Testis (tissue), 3 donors: ENCODE data around the gene ABHD12. TPM values are rescaled to one million over a fixed set of nuclear protein-coding genes. Genes with fewer than 3 reads are reported as not detected.

ENCODE experiments used
- DNase-seq: peaks from one replicate; pipeline ENCODE4 v3.0.0-alpha.2; 2019
- H3K27ac ChIP-seq, 2 donors: fragments of 200-600 bp; sonication (generic); one replicate each; pipeline ENCODE4 v1.5.1; 2019
- H3K27me3 ChIP-seq: fragments of 200-600 bp; sonication (generic); one replicate; pipeline ENCODE4 v1.5.1; 2019
- H3K36me3 ChIP-seq: fragments of 200-600 bp; sonication (generic); one replicate; pipeline ENCODE4 v1.5.1; 2017; ENCODE audit warnings: low read depth; ENCODE audit errors: missing control alignments
- H3K4me1 ChIP-seq: fragments of 200-600 bp; sonication (generic); one replicate; pipeline ENCODE4 v1.5.1; 2019
- H3K4me3 ChIP-seq, 2 donors: fragments of 200-600 bp; sonication (generic); one replicate each; pipeline ENCODE4 v1.5.1; 2017 to 2019
- H3K9me3 ChIP-seq: fragments of 200-600 bp; sonication (generic); one replicate; pipeline ENCODE4 v1.5.1; 2017
- POLR2A ChIP-seq: fragments of 450-650 bp; IDR thresholded peaks from one replicate; pipeline ENCODE4 v1.6.1; 2017; ENCODE audit warnings: antibody characterized with exemption, mild to moderate bottlenecking, moderate library complexity
- WGBS, 2 donors: methylation state at CpG; one replicate each; pipeline ENCODE4 v1.1.5; 2018; 5-methylcytosine and 5-hydroxymethylcytosine counted together
- intact Hi-C: fragments of 100-400 bp; cut with DNase I; formaldehyde crosslinking; loops from one replicate; pipeline ENCODE4 v1.15.1; 2023; ENCODE audit warnings: low total_unique reads
- polyA plus RNA-seq: library from polyadenylated mRNA; stranded (reverse); fragments of 350-450 nt; fragmentation: Illumina TruSeq; extraction: RNeasy Lipid Tissue Mini Kit (QIAGEN cat#74804); gene quantifications from one replicate; pipeline ENCODE4 v1.2.3, GENCODE V29; 2014; ENCODE audit warnings: low read depth, low replicate concordance; ENCODE audit not compliant: insufficient read depth
- total RNA-seq, 2 donors: library from RNA; depleted of rRNA; stranded (reverse); fragments of >200 nt; gene quantifications; one replicate each; pipeline ENCODE4 v1.2.3, GENCODE V29; 2016
- TF ChIP-seq, protein P1 (sequence below), 3 experiments: fragments of 450-650 bp in 2 of 3; fragments of 200-600 bp in 1 of 3; sonication (generic) in 1 of 3; IDR thresholded peaks; one replicate each; pipeline ENCODE4 v1.5.1; 2016 to 2019; ENCODE audit warnings: antibody characterized with exemption in 3 of 3, mild to moderate bottlenecking in 2 of 3, moderate library complexity in 1 of 3

ABHD12 gene
- total and polyA plus RNA-seq, 3 donors from 2014 or later, result 40.8 to 51.5 (median 47.5) TPM

GRCh38 chr20:25308083-25308491 is 82.5 kb downstream of the ABHD12 start:
- Histone ChIP-seq H3K27ac (no peak overlapping the region), H3K4me3 (no peak overlapping the region), H3K9me3 (no peaks in the 10 kb centered on the region), H3K36me3 (no peaks in the 10 kb centered on the region), H3K4me1 (peaks cover 21% of the 10 kb centered on the region), H3K27me3 (no peaks in the 10 kb centered on the region)
- TF ChIP-seq, protein P1, sequence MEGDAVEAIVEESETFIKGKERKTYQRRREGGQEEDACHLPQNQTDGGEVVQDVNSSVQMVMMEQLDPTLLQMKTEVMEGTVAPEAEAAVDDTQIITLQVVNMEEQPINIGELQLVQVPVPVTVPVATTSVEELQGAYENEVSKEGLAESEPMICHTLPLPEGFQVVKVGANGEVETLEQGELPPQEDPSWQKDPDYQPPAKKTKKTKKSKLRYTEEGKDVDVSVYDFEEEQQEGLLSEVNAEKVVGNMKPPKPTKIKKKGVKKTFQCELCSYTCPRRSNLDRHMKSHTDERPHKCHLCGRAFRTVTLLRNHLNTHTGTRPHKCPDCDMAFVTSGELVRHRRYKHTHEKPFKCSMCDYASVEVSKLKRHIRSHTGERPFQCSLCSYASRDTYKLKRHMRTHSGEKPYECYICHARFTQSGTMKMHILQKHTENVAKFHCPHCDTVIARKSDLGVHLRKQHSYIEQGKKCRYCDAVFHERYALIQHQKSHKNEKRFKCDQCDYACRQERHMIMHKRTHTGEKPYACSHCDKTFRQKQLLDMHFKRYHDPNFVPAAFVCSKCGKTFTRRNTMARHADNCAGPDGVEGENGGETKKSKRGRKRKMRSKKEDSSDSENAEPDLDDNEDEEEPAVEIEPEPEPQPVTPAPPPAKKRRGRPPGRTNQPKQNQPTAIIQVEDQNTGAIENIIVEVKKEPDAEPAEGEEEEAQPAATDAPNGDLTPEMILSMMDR (IDR thresholded peaks at IDR 0.05), result no peak
- no peak for TF ChIP-seq POLR2A
- intact Hi-C loops, result no loop called here
- no peak for DNase-seq
- 94 to 96% methylated on average over 13 of the region's 13 CpGs for WGBS, 2 donors

GRCh38 chr20:25306991-25307903 is 83.4 kb downstream of the ABHD12 start:
- TF ChIP-seq, protein P1 (IDR thresholded peaks at IDR 0.05), result no peak
- no peak for TF ChIP-seq POLR2A
- H3K27me3 ChIP-seq, result no peaks in the 10 kb centered on the region
- 84 to 96% methylated on average over 8 to 10 of the region's 10 CpGs for WGBS, 2 donors

DNA sequence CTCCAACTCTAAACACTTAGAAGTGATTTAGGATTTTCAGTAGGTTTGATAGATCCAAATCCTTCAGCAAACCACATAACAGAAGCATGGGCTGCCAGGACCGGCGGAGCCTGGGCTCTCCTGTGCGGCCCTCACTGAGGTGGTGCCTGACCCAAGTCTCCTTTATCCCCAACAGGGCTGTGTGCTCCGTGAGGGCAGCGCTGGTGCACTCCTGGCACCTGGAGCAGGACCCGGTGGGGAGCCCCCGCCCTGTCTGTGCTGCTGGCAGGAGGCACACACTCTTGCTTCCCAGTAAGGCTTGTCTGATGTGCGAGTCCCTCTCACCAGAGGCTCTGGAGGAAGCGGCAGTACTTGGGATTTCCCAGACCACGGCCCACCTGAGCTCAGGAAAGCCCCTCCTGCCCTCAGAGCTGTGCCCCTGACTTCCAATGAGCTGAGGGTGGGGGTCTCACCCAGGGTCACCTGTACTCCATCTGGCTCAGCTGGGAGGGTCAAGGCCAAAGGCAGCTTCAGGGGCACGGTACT is 86.5 kb downstream of the ABHD12 start:
- no peaks in the 10 kb centered on the region for H3K4me1 ChIP-seq
- intact Hi-C loops, result no loop called here
- H3K27me3 ChIP-seq, result no peaks in the 10 kb centered on the region
- H3K27ac ChIP-seq, result no peak overlapping the region
- TF ChIP-seq, protein P1 (IDR thresholded peaks at IDR 0.05), result no peak
- no peak for TF ChIP-seq POLR2A
- H3K36me3 ChIP-seq, result no peaks in the 10 kb centered on the region
- DNase-seq, result no peak
- no peaks in the 10 kb centered on the region for H3K9me3 ChIP-seq
- no peak overlapping the region for H3K4me3 ChIP-seq
- 86 to 91% methylated on average over 4 to 11 of the region's 11 CpGs for WGBS, 2 donors

More at GRCh38 chr20:25306991-25307903, 83.4 kb downstream of the ABHD12 start:
- no peak for DNase-seq
- intact Hi-C loops, result no loop called here
- no peak overlapping the region for H3K27ac ChIP-seq
- H3K9me3 ChIP-seq, result no peaks in the 10 kb centered on the region
- H3K36me3 ChIP-seq, result no peaks in the 10 kb centered on the region
- H3K4me1 ChIP-seq, result peaks cover 21% of the 10 kb centered on the region
- H3K4me3 ChIP-seq, result no peak overlapping the region

GRCh38 chr20:25303292-25304024 is 87.2 kb downstream of the ABHD12 start:
- 95 to 97% methylated on average over 6 to 12 of the region's 12 CpGs for WGBS, 2 donors
- intact Hi-C loops, result no loop called here
- H3K27me3 ChIP-seq, result no peaks in the 10 kb centered on the region

More at GRCh38 chr20:25303292-25304024, 87.2 kb downstream of the ABHD12 start:
- TF ChIP-seq POLR2A, result no peak
- TF ChIP-seq, protein P1 (IDR thresholded peaks at IDR 0.05), result no peak
- H3K4me3 ChIP-seq, result no peak overlapping the region
- H3K4me1 ChIP-seq, result no peaks in the 10 kb centered on the region
- H3K27ac ChIP-seq, result no peak overlapping the region
- no peaks in the 10 kb centered on the region for H3K9me3 ChIP-seq
- H3K36me3 ChIP-seq, result no peaks in the 10 kb centered on the region
- no peak for DNase-seq
